Erythroblast (primary cell): ENCODE measurements around the gene SIL1.

Experiments
- GATA1 ChIP-seq: IDR thresholded peaks from 2 replicates; pipeline ENCODE4 v1.6.1; 2011; ENCODE audit warnings: low read depth, mild to moderate bottlenecking, control low read depth, low read length, moderate library complexity
- POLR2A ChIP-seq: IDR thresholded peaks from 2 replicates; pipeline ENCODE4 v1.6.1; 2011; ENCODE audit warnings: mild to moderate bottlenecking, low read length

- TF ChIP-seq POLR2A (no peak), GATA1 (no peak)
Observed at GRCh38 chr5:139061274-139061673, 136.9 kb downstream of the SIL1 start.
